SW 1271 (cell line): ENCODE measurements around the gene STIL.
"Not testable (repeated sequence)": the region's sequence is repeated elsewhere in the genome, so short reads cannot be mapped to it uniquely, and the experiment has no call there.

Experiments used
- DNase-seq, 2 experiments: peaks; one replicate each; lab custom pipeline; 2025; lab: John Stamatoyannopoulos, UW

Gene STIL

GRCh38 chr1:47219590-47220220 is 94.2 kb downstream of the STIL start:
- no peak for DNase-seq

GRCh38 chr1:47219001-47219400 is 94.9 kb downstream of the STIL start:
- DNase-seq, result no peak

GRCh38 chr1:47216278-47217059 is 97.5 kb downstream of the STIL start:
- no peak for DNase-seq

GRCh38 chr1:47215713-47216112 is 98.2 kb downstream of the STIL start:
- no peak for DNase-seq

GRCh38 chr1:47214549-47214948 is 99.4 kb downstream of the STIL start:
- no peak for DNase-seq

GRCh38 chr1:47213230-47213963 is 100.5 kb downstream of the STIL start:
- no peak for DNase-seq

- DNase-seq, result no peak
These were observed 101.2 kb downstream of the STIL start for GRCh38 chr1:47212636-47213229.

- no peak for DNase-seq
These were observed 102.1 kb downstream of the STIL start for GRCh38 chr1:47211796-47212269.

GRCh38 chr1:47210666-47211065 is 103.3 kb downstream of the STIL start:
- no peak for DNase-seq

- DNase-seq, result no peak
These were observed 104.1 kb downstream of the STIL start for GRCh38 chr1:47209725-47210325.

- no peak for DNase-seq
These were observed 104.9 kb downstream of the STIL start for GRCh38 chr1:47209091-47209490.

- no peak for DNase-seq
These were observed 105.5 kb downstream of the STIL start for GRCh38 chr1:47208374-47208850.

GRCh38 chr1:47207803-47208373 is 106.1 kb downstream of the STIL start:
- no peak for DNase-seq

GRCh38 chr1:47205918-47206317 is 108.0 kb downstream of the STIL start:
- no peak for DNase-seq

- DNase-seq, result not testable (repeated sequence)
These were observed 110.4 kb downstream of the STIL start for GRCh38 chr1:47203504-47203903.

- no peak for DNase-seq
These were observed 112.8 kb downstream of the STIL start for GRCh38 chr1:47201179-47201578.
